GM10248 (cell line): ENCODE data around the gene DTNB.

ENCODE experiments used
- CTCF ChIA-PET: fragments of 300-600 bp; sonication (Branson Sonifier 250); formaldehyde crosslinking; extraction: SDS; loops from one replicate; lab custom pipeline; 2021; ENCODE audit warnings: antibody characterized with exemption; lab: Yijun Ruan, JAX
- POLR2A ChIA-PET: fragments of 350-650 bp; sonication (Branson Sonifier 250); formaldehyde crosslinking; extraction: SDS; loops from one replicate; lab custom pipeline; 2020; ENCODE audit warnings: antibody characterized with exemption; lab: Yijun Ruan, JAX
- DNase-seq: peaks from one replicate; pipeline ENCODE4 v3.0.0; 2012; ENCODE audit errors: extremely low spot score
- CTCF ChIP-seq: IDR thresholded peaks from 2 replicates; pipeline ENCODE4 v1.5.1; 2012; ENCODE audit warnings: mild to moderate bottlenecking, low read depth; ENCODE audit errors: extremely low read depth, missing control alignments, control extremely low read depth

Gene DTNB

GRCh38 chr2:25699216-25699615, 25.8 kb upstream of the DTNB start:
- ChIA-PET POLR2A (no interaction called here), CTCF (interaction anchor here (0.9 to 5.7 kb wide), 13 partner anchors 8 to 724 kb away, joined by 3 to 41 read pairs (median 9); no protein-coding TSS in a partner anchor)
- DNase-seq = no peak
- no peak for TF ChIP-seq CTCF

GRCh38 chr2:25698752-25699151, 25.4 kb upstream of the DTNB start:
- TF ChIP-seq CTCF = no peak
- no peak for DNase-seq
- ChIA-PET CTCF (interaction anchor here (0.9 to 5.7 kb wide), 11 partner anchors 8 to 723 kb away, joined by 3 to 41 read pairs (median 10); no protein-coding TSS in a partner anchor), POLR2A (no interaction called here)

DNA sequence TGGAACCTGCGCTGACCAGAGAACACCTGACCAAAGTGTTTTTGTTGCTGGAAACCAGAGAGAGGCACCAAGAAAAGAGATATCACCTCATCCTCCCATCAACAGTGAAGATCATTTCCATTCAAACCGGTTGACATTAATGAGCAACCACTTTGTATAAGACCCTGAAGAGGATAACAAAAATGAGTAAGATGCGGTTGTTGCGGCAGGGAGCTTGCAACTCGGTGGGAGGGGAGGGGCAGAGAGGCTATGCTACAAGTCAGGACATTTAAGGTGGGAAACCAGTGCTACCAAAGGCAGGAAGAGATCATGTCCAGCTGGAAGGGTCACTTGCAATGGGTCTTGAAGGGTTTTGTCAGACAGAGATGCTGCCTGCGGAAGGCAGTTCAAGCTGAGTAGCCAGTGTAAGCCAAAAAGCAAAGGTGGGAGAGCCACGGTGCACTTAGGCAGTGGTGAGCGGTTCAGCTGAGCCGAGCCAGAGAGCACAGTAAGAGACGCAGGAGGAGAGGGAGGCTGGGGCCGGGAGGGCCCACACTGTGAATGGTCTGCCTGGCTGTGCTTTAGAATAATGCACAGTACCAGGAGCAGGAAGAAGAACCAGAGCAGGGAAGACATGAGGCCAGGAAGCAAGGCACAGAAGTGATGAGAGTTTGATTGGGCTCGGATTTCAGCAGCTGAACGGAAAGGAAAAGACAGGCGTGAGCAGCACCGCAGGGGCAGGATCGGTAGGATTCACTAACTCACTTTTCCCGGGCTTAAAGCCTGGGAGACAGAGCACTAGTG, 24.4 kb upstream of the DTNB start:
- TF ChIP-seq CTCF = no peak
- DNase-seq = no peak
- CTCF ChIA-PET = interaction anchor here (0.9 to 5.7 kb wide), 4 partner anchors 11 to 91 kb away, joined by 3 to 41 read pairs (median 28); no protein-coding TSS in a partner anchor
- POLR2A ChIA-PET = no interaction called here

- no peak for TF ChIP-seq CTCF
- no peak for DNase-seq
- ChIA-PET CTCF (no interaction called here), POLR2A (no interaction called here)
These were observed 19.5 kb upstream of the DTNB start for GRCh38 chr2:25692737-25693445.

DNA sequence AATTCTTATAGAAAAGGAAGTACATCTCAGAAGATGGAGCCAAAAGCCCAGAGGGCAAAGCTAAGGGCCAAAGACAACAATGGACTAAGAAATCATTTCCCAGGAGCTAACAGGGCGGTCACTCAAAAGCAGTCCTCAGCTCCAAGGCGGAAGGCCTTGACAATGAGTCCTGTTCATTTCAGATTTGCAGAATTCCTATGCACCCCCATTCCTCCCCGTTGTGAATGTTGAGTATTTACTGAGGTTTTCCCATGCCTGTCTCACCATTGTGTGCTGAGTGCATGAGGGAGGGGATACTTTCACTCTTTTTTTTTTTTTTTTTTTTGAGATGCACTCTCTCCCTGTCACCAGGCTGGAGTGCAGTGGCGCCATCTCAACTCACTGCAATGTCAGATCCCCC, 18.8 kb upstream of the DTNB start:
- DNase-seq = no peak
- TF ChIP-seq CTCF = no peak
- POLR2A ChIA-PET = no interaction called here
- CTCF ChIA-PET = interaction anchor here (1.2 to 2.8 kb wide), 3 partner anchors 8 to 18 kb away, joined by 3 to 23 read pairs (median 3); no protein-coding TSS in a partner anchor

- POLR2A ChIA-PET = no interaction called here
- no peak for DNase-seq
- TF ChIP-seq CTCF = no peak
- CTCF ChIA-PET = interaction anchor here (1.1 to 2.8 kb wide), 2 partner anchors 10 to 29 kb away, joined by 3 to 23 read pairs; no protein-coding TSS in a partner anchor
These were observed 16.7 kb upstream of the DTNB start for GRCh38 chr2:25690058-25690457.
